NCI-H2029 (cell line): ENCODE results near the gene SFPQ.
"Not testable (repeated sequence)": the region's sequence is repeated elsewhere in the genome, so short reads cannot be mapped to it uniquely, and the experiment has no call there.

Experiments used
- DNase-seq: peaks from one replicate; lab custom pipeline; 2025; lab: John Stamatoyannopoulos, UW

Gene SFPQ

DNA sequence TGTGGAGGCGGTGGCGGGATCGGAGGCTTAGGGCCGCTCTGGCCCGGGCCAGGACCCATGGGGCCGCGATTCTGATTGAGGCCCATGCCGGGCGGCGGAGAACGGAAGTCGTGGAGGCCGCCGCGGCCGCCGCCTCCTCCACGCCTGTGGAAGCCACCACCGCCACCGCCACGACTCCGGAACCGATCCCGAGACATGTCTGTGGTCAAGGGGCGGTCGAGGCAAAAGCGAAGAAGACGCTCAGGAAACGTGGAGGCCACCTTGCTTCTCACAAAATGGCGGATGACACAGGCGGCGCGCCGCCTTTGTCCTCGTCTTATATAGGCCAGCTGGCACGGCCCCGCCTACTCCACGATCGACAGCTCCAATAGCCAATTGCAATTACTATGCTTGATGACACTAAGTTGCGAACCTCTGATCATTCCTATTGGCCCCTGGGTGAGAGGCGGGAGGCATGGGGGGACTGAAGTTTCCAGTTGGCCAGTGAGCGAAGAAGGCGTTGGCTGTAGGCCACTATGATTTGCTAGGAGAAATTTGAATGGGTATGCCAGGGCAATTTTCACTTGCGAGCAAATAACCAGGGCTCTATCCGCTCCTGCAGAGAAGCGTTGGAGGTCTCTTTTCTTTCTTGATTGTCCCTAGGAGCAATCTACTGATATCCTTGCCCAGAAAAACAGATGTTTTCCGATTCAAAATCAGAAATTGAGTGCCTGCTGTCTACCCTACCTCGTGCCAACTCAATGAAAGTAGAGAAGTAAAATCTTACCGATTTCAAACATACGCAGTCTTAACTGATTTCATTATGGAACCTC, at the start of gene SFPQ:
TSS of gene SFPQ (minus strand) at position 293 of the 812 bp plus-strand sequence. CDS start at position 197, 96 bp downstream.
- peak; percentile 95 for DNase-seq

DNA sequence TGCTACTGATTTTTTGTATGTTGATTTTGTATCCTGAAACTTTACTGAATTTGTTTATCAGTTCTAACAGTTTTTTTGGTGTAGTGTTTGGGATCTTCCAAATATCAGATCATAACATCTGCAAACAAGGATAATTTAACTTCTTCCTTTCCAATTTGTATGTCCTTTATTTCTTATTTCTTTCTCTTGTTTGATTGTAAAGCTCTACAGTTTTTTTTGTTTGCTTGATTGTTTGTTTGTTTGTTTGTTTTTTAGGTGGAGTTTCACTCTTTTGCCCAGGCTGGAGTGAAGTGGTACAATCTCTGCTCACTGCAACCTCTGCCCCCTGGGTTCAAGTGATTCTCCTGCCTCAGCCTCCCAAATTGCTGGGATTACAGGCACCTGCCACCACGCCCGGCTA, 43.8 kb upstream of the SFPQ start:
- not testable (repeated sequence) for DNase-seq

DNA sequence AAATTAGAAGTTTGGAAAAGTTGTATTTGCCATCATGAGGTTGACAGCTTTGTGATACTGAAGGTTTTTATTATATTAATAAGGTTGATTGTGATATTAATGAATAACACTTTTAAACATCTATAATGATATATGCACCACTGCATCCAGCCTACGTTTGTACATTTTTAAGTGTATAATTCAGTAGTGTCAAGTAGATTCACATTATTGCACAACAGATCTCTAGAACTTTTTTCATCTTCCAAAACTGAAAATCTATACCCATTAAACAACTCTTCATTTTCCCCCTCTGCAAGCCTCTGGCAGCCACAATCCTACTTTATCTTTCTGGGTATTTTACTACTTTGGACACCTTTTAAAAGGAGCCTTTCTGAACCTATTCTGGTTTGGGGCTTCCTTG, 38.3 kb upstream of the SFPQ start:
- no peak for DNase-seq

- DNase-seq: no peak
These were observed 36.8 kb upstream of the SFPQ start for GRCh38 chr1:35229587-35230360.

GRCh38 chr1:35226546-35226945, 33.6 kb upstream of the SFPQ start:
- DNase-seq: no peak

- no peak for DNase-seq
These were observed 30.2 kb upstream of the SFPQ start for GRCh38 chr1:35223084-35223630.

DNA sequence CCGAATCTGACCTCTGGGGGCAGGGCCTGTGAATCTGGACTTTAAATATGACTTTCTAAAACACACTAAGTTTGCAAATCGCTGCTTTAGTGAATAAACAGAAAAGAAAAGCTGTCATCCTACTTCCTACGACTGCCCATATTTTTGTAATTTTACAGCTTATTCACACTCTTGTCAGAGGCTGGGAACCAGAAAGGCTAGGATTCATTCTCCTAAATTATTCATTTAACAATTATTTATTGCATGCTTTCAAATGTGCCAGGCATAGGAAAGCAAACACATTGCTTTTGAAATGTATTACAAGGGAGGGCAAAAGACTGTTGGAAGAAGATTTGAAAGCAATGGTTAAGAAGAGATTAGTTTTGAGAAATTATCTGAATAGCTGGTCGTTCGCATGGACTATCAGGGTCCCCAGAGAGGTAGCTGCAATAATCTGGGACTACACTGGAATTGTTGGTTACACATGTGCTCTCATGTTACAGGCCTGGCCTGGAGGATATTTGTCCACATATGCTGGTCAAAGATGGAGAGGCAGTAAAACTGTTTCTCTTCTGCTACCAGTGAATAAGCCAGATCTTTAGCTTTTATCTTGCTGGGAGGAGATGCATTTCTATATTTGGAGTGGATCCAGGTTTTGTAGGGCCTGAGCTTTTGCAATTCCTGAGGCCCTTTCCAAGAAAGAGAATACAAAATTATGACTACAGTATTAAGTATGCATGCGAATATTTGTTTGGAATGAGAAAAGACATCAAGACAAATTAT, 29.6 kb upstream of the SFPQ start:
- DNase-seq: no peak

GRCh38 chr1:35220976-35221375, 28.0 kb upstream of the SFPQ start:
- DNase-seq: no peak

DNA sequence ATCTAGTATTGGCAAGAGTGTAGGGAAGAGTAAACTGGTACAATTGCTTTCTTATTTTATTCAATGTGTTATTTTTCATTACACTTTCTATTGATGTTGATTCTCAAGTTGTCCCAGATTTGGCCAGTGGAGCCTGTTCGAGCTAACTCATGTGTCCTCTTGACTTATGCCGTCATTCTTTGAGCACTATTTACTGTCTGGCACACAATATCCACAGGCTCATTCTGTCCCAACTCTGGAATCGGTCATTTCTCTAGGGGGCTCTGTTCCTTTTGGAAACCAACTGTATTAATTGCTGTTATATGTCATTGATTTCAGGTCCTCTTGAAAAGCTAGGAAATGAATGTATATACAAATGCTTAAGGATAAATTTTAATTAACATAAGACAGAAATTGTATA, 22.4 kb upstream of the SFPQ start:
- no peak for DNase-seq

DNA sequence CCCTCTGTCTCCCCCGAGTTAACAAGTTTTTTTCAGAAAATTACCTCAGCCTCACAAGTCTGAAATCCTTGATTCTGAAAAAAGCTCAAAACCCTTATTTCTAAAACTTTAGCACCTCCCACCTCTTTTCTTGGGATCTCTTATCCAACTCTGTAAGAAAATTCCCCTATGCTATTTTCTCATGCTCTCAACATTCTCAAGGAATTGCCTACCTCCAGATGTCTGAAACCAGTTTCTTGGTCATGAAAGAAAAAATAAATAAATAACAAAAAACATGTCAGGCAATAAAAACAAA, 18.1 kb upstream of the SFPQ start:
- DNase-seq: no peak

DNA sequence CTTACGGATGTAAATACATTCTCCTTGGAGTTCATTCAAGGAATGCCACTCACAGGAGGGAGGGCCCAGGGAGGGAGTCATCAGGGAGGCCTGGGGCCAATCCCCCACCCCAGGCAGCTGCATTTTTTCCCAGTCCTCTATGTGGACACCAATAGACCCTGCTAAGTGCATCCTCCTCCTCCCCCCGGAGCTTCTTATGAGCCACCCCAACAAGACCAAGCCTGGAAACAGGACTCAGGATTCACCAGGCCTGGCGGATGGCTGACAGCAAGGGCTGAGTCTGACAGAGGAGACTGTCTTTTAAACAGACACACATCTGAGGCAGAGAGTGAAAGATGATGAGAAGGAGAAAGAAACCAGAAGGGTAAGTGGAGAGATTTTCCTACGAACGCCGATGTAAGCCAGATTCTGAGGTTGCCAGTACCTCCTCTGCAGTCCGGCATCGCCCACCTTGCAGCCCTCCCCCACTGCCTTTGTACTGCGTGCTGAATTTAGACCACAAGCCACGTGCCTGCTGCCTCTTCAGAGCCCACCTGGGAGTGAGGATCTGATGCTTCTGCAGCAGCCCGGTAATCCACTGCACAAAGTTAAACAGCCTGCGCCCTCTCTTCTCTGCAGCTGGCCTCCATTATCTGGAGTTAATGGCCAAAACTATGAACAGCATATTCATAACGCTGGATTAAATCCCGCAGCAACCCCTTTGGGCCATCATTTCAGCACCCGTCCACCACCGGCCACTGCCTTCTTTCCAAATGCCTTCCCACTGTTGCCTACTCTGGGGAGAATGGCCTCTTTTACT, 17.6 kb upstream of the SFPQ start:
- no peak for DNase-seq

GRCh38 chr1:35203295-35203694, 10.3 kb upstream of the SFPQ start:
- no peak for DNase-seq

DNA sequence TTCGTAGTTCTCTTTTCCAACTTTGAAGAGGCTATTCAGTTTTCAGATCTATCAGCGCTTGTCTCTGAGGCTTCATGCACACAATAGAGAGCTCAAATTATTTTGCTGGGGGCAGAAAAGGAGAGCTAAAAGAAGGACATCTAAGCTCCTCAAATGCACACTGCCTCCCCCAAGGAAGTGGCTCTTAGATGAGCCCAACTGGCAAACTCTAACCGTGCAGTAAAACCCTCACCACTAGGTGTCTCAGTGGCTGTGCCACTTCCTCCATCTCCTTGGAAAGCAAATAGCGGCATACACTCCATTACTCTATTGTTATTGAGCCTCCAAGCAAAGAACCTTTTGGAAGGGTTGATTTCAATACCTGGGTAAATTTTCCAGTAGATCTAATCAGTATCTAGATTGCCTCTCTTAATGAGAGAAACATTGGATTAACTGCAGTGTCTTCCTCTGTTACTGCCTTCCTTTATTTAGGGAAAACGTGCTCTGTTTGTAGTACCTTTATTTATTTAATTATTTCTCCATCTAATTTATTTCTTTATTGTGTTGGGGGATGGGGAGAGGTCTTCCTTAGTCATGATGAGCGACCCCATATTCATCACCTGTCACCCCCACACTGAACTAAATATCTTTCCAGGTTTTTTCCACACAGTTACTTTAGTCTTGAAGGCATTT, 9.2 kb upstream of the SFPQ start:
- peak; percentile 74 for DNase-seq

GRCh38 chr1:35201631-35202030, 8.7 kb upstream of the SFPQ start:
- no peak for DNase-seq

DNA sequence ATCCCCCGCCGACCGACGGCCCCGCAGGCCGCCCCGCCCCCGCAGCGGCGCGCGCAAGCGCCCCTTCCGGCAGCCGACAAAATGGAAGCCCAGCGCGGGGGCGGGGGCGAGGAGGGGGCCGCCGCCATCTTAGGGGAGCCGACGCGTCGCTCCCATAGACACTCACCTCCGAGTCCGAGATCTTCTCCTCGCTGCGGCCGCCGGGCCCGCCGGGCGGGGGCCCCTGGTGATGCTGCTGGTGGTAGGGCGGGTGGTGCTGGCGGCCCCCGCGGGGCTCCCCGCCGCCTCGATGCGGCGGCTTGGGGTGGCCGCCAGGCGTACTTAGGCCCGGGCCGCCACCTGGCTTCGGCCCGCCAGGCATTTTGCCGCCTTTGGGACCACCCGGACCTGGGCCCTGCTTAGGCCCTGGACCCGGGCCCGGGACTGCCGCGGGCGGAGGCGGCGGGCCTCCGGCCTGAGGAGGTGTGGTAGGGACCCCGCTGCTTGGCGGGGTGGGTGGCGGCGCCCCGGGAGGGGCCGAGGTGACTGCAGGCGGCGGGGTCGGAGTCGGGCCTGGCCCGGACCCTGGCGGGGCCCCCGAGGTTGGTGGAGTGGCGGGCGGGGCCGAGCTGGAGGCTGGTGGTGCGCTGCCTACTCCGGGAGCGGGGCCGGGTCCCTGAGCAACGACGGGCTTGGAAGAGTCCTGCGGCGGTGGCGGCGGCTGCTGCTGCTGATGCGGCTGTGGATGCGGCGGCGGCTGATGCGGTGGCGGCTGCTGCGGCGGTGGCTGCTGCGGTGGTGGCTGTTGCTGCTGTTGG, 691 bp downstream of the SFPQ start:
- DNase-seq: peak; percentile 68

DNA sequence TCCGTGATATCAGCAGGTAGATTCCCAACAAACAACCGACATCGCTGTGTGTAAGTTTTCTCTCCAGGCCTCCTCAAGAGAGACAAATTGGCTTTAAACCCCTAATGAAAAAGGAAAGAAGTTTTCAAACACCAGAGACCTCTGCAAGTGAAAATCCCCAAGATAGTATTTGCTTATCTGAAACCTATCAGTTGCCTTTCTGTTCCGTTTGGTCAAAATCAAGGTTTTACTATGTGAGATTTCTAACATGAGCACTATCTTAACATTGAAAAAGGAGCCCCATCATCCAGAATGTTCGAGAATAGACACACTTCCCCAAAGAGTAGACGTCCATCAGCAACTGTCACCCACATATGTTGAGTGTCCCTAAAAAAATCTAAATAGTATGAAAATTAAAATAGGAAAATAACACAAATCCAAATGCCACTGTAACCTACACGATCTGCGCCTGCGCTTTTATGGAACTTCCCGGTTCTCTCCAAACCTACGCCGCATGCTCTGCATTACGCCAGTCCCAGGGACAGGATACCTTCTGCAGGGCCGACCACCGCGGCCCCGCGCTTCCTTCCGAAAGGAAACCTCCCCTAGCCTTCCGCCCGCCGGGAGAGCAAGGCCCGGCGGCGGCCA, 1.4 kb downstream of the SFPQ start:
- no peak for DNase-seq

GRCh38 chr1:35190784-35191183, 2.2 kb downstream of the SFPQ start:
- DNase-seq: no peak

DNA sequence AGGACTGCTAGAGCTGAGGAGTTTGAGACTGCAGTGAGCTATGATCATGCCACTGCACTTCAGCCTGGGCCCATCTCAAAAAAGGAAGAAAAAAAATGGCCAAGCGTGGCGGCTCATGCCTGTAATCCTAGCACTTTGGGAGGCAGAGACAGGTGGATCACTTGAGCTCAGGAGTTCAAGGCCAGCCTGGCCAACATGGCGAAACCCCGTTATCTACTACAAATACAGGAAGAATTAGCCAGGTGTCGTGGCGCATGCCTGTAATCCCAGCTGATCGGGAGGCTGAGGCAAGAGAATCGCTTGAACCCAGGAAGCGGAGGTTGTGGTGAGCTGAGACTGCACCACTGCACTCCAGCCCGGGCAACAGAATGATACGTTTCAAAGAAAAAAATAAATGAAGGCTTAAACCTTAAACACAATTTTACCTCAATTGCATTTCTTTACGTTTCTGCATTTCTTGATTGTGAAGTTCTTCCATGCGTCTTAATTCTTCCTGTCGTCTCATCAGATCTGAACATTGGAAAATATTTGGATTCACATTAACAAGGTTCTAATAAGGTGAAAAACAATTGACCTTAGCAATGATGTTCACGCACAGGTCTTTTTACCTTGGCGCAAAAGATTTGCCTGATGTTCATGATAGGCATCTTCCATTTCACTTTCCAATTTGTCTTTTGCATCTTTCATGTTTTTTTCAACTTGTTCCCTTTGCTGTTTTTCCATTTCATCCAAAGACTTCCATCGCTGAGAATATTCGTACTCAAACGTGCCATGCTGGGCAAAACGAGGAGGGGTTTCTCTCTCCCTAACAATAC, 4.2 kb downstream of the SFPQ start:
- no peak for DNase-seq

- no peak for DNase-seq
These were observed 5.1 kb downstream of the SFPQ start for GRCh38 chr1:35187816-35188342.
